Putamen (tissue), 1 donor: ENCODE results near the gene SHISA5.
"Not testable (repeated sequence)": the region's sequence is repeated elsewhere in the genome, so short reads cannot be mapped to it uniquely, and the experiment has no call there.

Experiments used
- DNase-seq: peaks from one replicate; pipeline ENCODE4 v3.0.0-alpha.2; 2016; ENCODE audit warnings: low spot score

Gene SHISA5

GRCh38 chr3:48519277-48519643, 15.3 kb upstream of the SHISA5 start:
- DNase-seq: no peak

GRCh38 chr3:48518638-48519276, 14.8 kb upstream of the SHISA5 start:
- DNase-seq: no peak

GRCh38 chr3:48518069-48518468, 14.1 kb upstream of the SHISA5 start:
- no peak for DNase-seq

GRCh38 chr3:48516571-48516970, 12.6 kb upstream of the SHISA5 start:
- DNase-seq: no peak

- DNase-seq: no peak
Observed at GRCh38 chr3:48514431-48515227, 10.7 kb upstream of the SHISA5 start.

- DNase-seq: no peak
Observed at GRCh38 chr3:48511551-48511950, 7.6 kb upstream of the SHISA5 start.

- no peak for DNase-seq
Observed at GRCh38 chr3:48507256-48508061, 3.5 kb upstream of the SHISA5 start.

GRCh38 chr3:48505968-48506504, 2.1 kb upstream of the SHISA5 start:
- DNase-seq: no peak

GRCh38 chr3:48505146-48505545, 1.2 kb upstream of the SHISA5 start:
- no peak for DNase-seq

GRCh38 chr3:48503401-48504050, 448 bp downstream of the SHISA5 start:
- DNase-seq: no peak

- DNase-seq: no peak
Observed at GRCh38 chr3:48502728-48503168, 1.2 kb downstream of the SHISA5 start.

- DNase-seq: no peak
Observed at GRCh38 chr3:48502121-48502520, 1.9 kb downstream of the SHISA5 start.

- no peak for DNase-seq
Observed at GRCh38 chr3:48501196-48501595, 2.8 kb downstream of the SHISA5 start.

- DNase-seq: no peak
Observed at GRCh38 chr3:48500656-48501055, 3.3 kb downstream of the SHISA5 start.

GRCh38 chr3:48493203-48493501, 10.8 kb downstream of the SHISA5 start:
- DNase-seq: no peak

GRCh38 chr3:48492461-48493202, 11.3 kb downstream of the SHISA5 start:
- DNase-seq: no peak

- no peak for DNase-seq
Observed at GRCh38 chr3:48486952-48487351, 17.0 kb downstream of the SHISA5 start.

- not testable (repeated sequence) for DNase-seq
Observed at GRCh38 chr3:48482822-48483221, 21.2 kb downstream of the SHISA5 start.

GRCh38 chr3:48480891-48481290, 23.1 kb downstream of the SHISA5 start:
- not testable (repeated sequence) for DNase-seq

- DNase-seq: no peak
Observed at GRCh38 chr3:48478626-48479555, 25.1 kb downstream of the SHISA5 start.
